Heart left ventricle (tissue), 16 donors: ENCODE measurements around the gene LYZL1. TPM values are rescaled to one million over a fixed set of nuclear protein-coding genes. Genes with fewer than 3 reads are reported as not detected.

Experiments
- ATAC-seq, 4 donors: fragments of 200-7000 bp; cut with Tn5 transposase; one replicate each; pipeline ENCODE4 v1.9.1; 2020 to 2022; ENCODE audit warnings: moderate library complexity in 4 of 4, mild to moderate bottlenecking in 3 of 4, moderate number of reproducible peaks in 1 of 4
- DNase-seq, 5 donors: peaks; one replicate each; pipeline ENCODE4 v3.0.0-alpha.2; 2020
- H3K27ac ChIP-seq, 12 donors: fragments of 200-600 bp; sonication (generic) in 4 of 12; one replicate each; pipeline versions ENCODE4 v1.5.0 to v1.8.0; 2016 to 2022; ENCODE audit warnings: mild to moderate bottlenecking in 2 of 12
- H3K27me3 ChIP-seq, 9 donors: fragments of 200-600 bp; sonication (generic) in 2 of 9; one replicate each; pipeline versions ENCODE4 v1.5.1 to v1.8.0; 2016 to 2022; ENCODE audit warnings: mild to moderate bottlenecking in 3 of 9
- H3K36me3 ChIP-seq, 9 donors: fragments of 200-600 bp; sonication (generic) in 2 of 9; one replicate each; pipeline versions ENCODE4 v1.5.0 to v1.8.0; 2018 to 2022; ENCODE audit warnings: mild to moderate bottlenecking in 2 of 9
- H3K4me1 ChIP-seq, 12 donors: fragments of 200-600 bp; sonication (generic) in 4 of 12; one replicate each; pipeline versions ENCODE4 v1.5.0 to v1.8.0; 2016 to 2022; ENCODE audit warnings: mild to moderate bottlenecking in 3 of 12
- H3K4me3 ChIP-seq, 12 donors: fragments of 200-600 bp; sonication (generic) in 4 of 12; one replicate each; pipeline versions ENCODE4 v1.5.0 to v1.8.0; 2017 to 2022; ENCODE audit warnings: mild to moderate bottlenecking in 9 of 12, moderate library complexity in 4 of 12
- H3K9me3 ChIP-seq, 12 donors: fragments of 200-600 bp; sonication (generic) in 4 of 12; one replicate each; pipeline versions ENCODE4 v1.5.0 to v1.8.0; 2016 to 2022; ENCODE audit warnings: mild to moderate bottlenecking in 1 of 12
- CTCF ChIP-seq, 12 donors: fragments of 200-600 bp; sonication (generic) in 4 of 12; IDR thresholded peaks; one replicate each; pipeline versions ENCODE4 v1.5.0 to v1.8.0; 2018 to 2022; ENCODE audit warnings: antibody characterized with exemption in 12 of 12, mild to moderate bottlenecking in 5 of 12
- POLR2A ChIP-seq, 2 donors: fragments of 450-650 bp; IDR thresholded peaks; one replicate each; pipeline ENCODE4 v1.6.1; 2017; ENCODE audit warnings: antibody characterized with exemption in 2 of 2, mild to moderate bottlenecking in 2 of 2, moderate library complexity in 2 of 2
- WGBS, 4 donors: extraction: QIAGEN DNeasy Blood & Tissue Kit in 2 of 4; methylation state at CpG; one replicate each; pipeline versions ENCODE4 v1.1.5 to v1.1.7; 2013 to 2018; 5-methylcytosine and 5-hydroxymethylcytosine counted together
- intact Hi-C, 10 donors: fragments of 100-400 bp; cut with DNase I; formaldehyde crosslinking; loops; one replicate each; pipeline versions ENCODE4 v1.11.1 to v1.14.2; 2022
- polyA plus RNA-seq, 2 donors: library from polyadenylated mRNA; stranded (reverse); fragments of 200-250 nt; gene quantifications; one replicate each; pipeline ENCODE4 v1.2.3, GENCODE V29; 2013
- total RNA-seq, 9 donors: library from RNA; depleted of rRNA in 2 of 9; stranded (reverse); fragments of >200 nt in 2 of 9; fragmentation: NEBNext Ultra II Directional in 3 of 9; extraction: Animal tissue kit (Norgen Biotek cat#: 25700) in 3 of 9; gene quantifications; one replicate each; pipeline versions ENCODE4 v1.1.0 to v1.2.4, GENCODE V29; 2016 to 2023
- donor health status: ischemic (EF 13 %, LVEDD 7.1; RV severe dilation, severe dysfunction).
- donor health status: healthy with polysubstance abuse.
- donor health status: DM: no; HTN: yes; CAD: no.
- donor health status: DM: no; HTN: no; CAD: no.
- donor health status: ischemic (EF 25% LVEDD 6.9; RV normal size, moderate dysfunction).
- donor health status: ischemic (EF 25% LVEDD 5.7; RV mildly dilated, moderate dysfunction).
- donor health status: healthy.
- donor health status: DM: yes; HTN: yes; CAD: no.
- donor health status: ischemic (EF 35%, LVEDD 5.7; RV mildly dilated, moderate dysfunction).
- donor health status: nonischemic (EF 11% LVEDD 7.7; RV severe dilation, severe dysfunction).
- donor health status: DM: yes; HTN: yes; CAD: no.
- donor health status: PGD.
- donor health status: ischemic (EF 29% LVEDD 5.4; RV normal size, mild dysfunction).
- donor health status: nonischemic (EF 23%, LVEDD 6.1; RV moderate dilation, normal function).

LYZL1 gene
- total and polyA plus RNA-seq, 11 donors: not detected

GRCh38 chr10:29323367-29323766, 34.5 kb downstream of the LYZL1 start:
- Histone ChIP-seq H3K9me3 (no peaks in the 10 kb centered on the region), H3K36me3 (no peaks in the 10 kb centered on the region), H3K27me3 (peaks cover 0 to 4% (median 0%) of the 10 kb centered on the region in 9 donors), H3K27ac (peak overlapping the region; percentile 31 to 91 (median 75)), H3K4me1 (peaks cover 0 to 34% (median 13%) of the 10 kb centered on the region in 12 donors), H3K4me3 (no peak overlapping the region)
- 44 to 58% (median 47%) methylated on average over 5 of the region's 5 CpGs for WGBS, 4 donors
- intact Hi-C loops: no loop called here
- ATAC-seq (peak in 1 of 4 donors; percentile 12), DNase-seq (no peak)
- no peak for TF ChIP-seq CTCF (IDR thresholded peaks at IDR 0.05)
- no peak for TF ChIP-seq POLR2A (IDR thresholded peaks at IDR 0.05)

GRCh38 chr10:29324220-29324841, 35.5 kb downstream of the LYZL1 start:
- WGBS, 4 donors: 55 to 68% (median 60%) methylated on average over 11 of the region's 11 CpGs
- ATAC-seq (peak in 2 of 4 donors; percentile 16 to 32), DNase-seq (no peak)
- no peaks in the 10 kb centered on the region for H3K9me3 ChIP-seq
- intact Hi-C loops: no loop called here
- no peak for TF ChIP-seq CTCF (IDR thresholded peaks at IDR 0.05)
- TF ChIP-seq POLR2A (IDR thresholded peaks at IDR 0.05): no peak
- no peak overlapping the region for H3K4me3 ChIP-seq
- H3K27ac ChIP-seq: peak overlapping the region in 9 of 12 donors; percentile 26 to 91 (median 80)
- peaks cover 0 to 28% (median 7%) of the 10 kb centered on the region in 12 donors for H3K4me1 ChIP-seq
- peaks cover 0 to 4% (median 0%) of the 10 kb centered on the region in 9 donors for H3K27me3 ChIP-seq
- no peaks in the 10 kb centered on the region for H3K36me3 ChIP-seq

- Histone ChIP-seq H3K36me3 (no peaks in the 10 kb centered on the region), H3K27ac (no peak overlapping the region), H3K4me1 (peaks cover 0 to 33% (median 7%) of the 10 kb centered on the region in 12 donors), H3K4me3 (no peak overlapping the region), H3K27me3 (no peaks in the 10 kb centered on the region), H3K9me3 (no peaks in the 10 kb centered on the region)
- TF ChIP-seq CTCF (IDR thresholded peaks at IDR 0.05): no peak
- TF ChIP-seq POLR2A (IDR thresholded peaks at IDR 0.05): no peak
- intact Hi-C loops: no loop called here
- ATAC-seq: no peak
- WGBS, 4 donors: 92 to 98% (median 96%) methylated on average over 2 of the region's 2 CpGs
- no peak for DNase-seq
Measured at GRCh38 chr10:29326299-29326698, 37.4 kb downstream of the LYZL1 start.

GRCh38 chr10:29326886-29327745, 38.2 kb downstream of the LYZL1 start:
- ATAC-seq: no peak

More at GRCh38 chr10:29326886-29327745, 38.2 kb downstream of the LYZL1 start:
- intact Hi-C loops: no loop called here
- Histone ChIP-seq H3K27ac (peak overlapping the region in 1 of 12 donors; percentile 29), H3K4me3 (no peak overlapping the region), H3K9me3 (no peaks in the 10 kb centered on the region), H3K27me3 (no peaks in the 10 kb centered on the region), H3K4me1 (peaks cover 0 to 31% (median 7%) of the 10 kb centered on the region in 12 donors), H3K36me3 (no peaks in the 10 kb centered on the region)
- WGBS, 4 donors: 76 to 94% (median 83%) methylated on average over 10 of the region's 10 CpGs
- no peak for TF ChIP-seq CTCF (IDR thresholded peaks at IDR 0.05)
- no peak for TF ChIP-seq POLR2A (IDR thresholded peaks at IDR 0.05)
- no peak for DNase-seq
